HG03575 (cell line): ENCODE data around the gene RBM38.
"Not testable (repeated sequence)": the region's sequence is repeated elsewhere in the genome, so short reads cannot be mapped to it uniquely, and the experiment has no call there.

ENCODE experiments used
- ATAC-seq: cut with Tn5 transposase; IDR thresholded peaks from one replicate; pipeline ENCODE4 v1.9.1; 2021; ENCODE audit not compliant: unreplicated experiment, insufficient number of reproducible peaks, low FRiP score; ENCODE audit errors: extremely low read depth

RBM38 gene

DNA sequence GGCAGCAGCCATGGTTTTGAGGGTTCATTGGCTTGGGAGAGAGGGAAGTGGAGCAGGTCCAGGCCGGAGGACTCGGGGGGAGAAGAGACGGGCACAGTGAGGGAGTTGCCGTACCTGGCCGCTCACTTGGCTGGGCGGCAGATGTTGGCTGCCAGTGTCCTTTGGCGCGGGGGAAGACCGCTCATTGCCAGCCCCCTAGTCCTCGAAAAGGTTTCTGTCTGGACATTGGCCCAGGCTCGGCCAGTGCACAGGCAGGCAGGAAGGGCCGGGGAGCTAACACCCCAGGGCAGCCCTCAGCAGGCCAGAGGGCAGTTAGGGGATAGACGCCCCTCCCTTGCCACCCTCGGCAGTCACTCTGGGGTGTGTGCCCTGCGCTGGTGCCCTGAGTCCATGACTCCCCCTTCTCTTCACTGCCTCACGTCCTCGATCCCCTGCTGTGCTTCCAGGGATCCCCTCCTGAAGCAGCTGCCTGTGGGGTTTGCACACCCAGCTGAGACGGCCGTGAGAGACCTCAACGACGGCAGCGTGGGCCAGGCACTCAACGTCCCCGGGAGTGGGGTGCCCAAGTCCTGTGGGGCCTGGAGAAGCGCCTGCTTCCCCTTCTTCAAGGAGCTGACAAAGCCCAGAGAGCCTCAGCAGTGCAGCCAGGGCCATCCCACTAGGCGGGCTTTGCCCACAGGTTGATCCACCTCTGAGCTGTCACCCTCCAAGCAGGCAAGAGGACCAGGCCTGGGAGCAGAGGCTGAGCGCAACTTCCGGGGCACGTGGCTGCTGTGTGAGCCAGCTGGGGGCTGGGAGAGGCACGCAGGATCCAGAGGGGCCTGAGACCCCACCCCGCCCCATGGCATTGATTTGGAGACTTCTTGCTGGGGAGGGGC lies 20.4 kb downstream of the RBM38 start:
- ATAC-seq, result no peak

DNA sequence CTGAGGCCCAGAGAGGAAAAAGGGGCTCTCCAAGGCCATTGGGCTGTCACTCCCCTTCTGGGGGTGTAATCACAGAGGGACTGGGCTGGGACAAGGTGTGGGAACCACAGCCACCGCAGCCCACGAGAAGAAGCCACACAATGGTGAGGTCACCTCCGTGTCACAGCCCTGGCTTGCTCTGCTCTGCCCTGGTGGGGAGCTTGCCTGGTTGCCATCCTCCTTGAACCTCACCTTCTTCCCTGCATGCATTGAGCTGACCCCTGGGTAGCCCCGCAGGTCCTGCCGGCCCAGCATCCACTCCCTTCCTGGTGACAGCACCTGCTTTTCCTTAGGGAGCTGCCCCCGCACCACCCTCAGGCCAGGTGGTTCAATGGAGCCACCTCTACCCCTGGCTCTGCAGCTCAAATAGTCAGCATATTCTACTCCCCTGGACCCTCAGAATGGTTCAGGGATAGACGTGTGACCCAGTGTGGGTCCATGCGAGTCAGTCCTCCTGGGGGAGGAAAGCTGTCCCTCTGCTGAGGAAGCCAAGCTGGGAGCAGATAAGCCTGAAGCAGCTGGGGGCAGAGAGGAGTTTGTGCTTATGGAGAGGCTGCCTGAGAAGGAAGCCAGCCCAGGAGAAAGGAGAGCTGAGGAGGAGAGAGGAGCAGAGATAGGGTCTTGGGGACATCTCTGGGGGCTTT lies 21.3 kb downstream of the RBM38 start:
- no peak for ATAC-seq

DNA sequence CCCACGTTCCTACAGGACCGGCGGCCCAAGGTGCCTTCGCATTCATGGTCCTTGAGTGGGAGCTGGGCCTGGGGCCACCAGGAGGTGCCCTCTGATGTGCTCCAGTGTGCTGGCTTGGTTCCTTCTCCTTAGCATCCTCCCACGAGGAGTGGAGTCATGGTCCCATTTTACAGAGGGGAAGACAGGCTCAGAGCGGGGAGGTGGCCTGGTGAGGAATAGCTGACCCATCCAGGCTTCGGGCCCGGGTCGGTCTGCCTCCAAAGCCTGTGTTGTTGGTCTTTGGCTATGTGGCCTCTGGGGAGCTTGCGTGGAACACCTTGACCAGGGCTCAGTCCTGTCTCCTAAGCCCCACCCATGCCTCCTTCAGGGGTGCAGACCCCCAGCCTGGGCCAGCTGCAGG lies 22.8 kb downstream of the RBM38 start:
- no peak for ATAC-seq

DNA sequence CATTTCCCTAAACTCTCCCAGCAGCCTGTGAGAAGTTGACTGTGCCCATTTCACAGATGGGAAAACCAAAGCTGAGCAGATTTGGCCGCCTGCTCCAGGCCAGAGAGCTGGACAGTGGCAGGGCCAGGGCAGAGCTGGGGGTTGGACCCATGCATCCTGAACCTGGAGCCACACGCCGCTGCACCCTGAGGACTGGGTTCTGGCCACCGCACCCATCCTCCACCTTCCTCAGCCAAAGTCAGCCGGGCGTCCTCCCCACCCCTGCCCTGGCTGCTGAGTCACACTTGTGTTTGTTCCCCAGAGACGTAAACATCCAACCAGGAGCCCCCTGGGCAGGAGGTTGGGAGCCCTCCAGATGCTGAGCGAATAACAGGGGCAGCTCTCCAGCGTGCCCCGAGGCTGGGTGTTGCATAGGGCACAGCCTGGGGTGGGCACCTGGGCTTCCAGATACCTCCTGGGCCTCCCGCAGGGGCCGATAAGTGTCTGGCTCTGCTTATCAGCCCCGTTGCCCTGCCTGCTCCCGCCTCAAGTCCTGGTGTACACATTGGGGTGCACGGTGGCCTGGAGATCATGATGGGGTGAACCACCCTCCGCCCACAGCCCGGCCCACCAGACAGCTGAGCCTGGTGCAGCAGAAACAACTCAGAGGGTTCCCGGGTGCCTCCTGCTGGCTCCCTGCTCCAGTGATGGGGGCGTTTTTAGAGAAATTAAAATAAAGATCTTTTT lies 23.8 kb downstream of the RBM38 start:
- ATAC-seq, result no peak

DNA sequence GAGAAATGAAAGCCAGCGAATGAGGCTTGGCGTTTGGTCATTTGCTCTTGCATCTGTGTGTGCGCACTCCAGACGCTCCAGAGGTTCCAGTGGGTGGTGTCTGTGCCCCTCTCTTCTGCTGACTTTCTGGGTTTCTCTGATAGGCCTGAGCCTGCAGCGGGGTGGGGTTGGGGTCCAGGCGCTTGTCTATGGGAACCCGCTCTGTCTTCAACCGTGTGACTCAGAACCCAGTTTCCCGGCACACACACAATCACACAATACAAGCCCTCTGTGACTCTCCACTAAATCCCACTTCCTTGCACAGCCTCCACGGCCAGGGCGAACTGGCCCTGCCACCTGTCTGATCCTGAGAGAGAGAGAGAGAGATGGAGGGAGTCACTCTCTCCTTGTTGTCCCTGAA lies 24.6 kb downstream of the RBM38 start:
- ATAC-seq, result no peak

DNA sequence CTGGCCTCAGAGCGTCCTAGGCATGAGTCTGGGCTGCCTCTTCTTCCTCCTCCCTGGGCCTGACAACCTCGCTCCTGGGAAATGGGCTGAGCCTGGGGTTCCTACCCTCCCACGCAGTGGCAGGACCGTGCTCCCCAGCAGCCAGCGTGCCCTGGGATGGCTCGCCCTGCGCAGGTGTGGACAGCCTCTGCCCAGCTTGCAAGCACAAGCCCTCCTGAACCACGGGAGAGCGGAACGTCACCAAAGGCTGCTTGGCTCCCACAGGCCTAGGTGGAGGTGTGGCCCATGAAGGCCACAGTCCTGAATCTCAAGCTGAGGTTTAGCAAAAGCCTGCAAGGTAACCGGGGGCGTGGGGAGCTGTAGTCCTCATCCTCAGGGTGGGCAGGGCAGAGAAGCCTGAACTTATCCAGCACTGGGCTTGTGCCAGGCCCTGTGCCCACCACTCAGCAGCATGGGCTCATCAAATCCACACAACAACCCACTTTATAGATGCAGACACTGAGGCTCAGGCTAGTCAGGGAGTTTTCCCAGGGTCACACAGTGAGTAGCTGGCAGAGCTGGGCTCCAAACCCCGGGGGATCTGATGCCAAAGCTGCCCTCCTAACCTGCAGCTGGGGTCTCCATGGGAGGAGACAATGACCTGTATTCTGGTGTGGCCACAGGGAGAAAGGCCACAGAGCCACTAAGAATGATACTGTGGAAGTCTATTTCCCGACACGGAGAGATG lies 25.3 kb downstream of the RBM38 start:
- ATAC-seq, result no peak

DNA sequence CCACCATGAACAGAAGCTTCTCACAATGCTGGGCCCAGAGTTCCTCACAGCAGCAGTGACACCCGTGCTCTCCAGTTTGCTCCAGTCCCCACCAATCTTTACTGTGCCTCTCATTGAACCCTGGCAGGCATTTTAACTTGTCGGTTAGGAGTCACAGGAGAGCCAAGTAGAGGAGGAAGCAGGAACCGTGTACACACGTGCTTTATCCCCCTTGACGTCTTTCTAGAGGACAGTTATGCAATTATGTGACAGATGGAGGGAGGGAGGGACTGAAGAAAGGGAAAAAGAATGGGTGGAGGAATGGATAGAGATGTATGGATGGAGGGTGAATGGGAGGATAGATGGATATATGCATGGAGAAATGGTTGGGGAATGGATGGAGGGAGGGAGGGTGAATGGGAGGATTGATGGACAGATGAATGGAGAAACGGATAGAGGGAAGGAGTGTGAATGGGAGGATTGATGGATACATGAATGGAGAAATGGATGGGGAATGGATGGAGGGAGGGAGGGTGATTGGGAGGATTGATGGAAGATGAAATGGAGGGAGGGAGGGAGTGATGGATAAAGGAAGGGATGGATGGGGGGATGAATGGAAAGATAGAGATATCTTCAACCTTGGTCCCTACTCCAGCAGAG lies 26.0 kb downstream of the RBM38 start:
- ATAC-seq, result no peak

DNA sequence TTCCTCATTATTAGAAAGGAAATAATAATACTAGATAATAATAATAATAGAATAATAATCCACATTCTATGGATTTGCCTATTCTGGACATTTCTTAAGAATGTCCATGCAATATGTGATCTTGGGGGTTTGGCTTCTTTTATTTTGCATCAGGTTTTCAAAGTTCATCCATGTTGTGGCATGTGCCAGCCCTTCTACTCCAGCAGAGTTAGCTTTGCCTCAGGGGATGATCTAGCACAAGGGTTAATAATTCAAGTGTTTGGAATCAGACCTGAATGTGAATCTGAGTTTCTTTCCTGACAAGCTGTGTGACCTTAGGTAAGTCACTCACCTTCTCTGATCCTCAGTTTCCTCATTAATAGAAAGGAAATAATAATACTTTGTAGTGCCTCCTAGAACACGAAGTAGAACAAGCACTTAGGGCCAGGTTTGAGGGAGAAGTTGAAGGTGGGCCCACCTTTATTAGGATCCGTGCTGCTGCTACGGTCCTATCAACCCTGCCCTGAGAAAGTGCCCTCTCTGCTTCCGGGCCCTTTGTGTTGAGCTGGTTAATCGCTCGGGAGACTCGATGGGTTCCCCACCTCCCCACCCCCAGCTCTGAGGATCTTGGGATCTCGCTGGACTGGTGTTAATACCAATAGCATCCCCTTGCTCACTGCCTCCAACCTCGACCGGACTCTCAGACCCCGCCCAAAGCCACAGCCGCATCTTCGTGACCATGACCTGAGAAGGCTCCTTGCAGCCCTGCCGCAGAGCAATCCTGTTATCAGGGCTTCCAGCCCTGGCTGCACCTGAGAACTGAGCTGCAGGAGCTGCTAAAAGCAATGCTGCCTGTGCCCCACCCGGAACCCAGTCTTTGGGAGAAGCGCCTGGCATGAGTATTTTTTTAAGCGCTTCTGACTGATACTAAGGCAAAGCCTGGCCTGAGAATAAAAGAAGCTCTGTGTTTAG lies 26.9 kb downstream of the RBM38 start:
- no peak for ATAC-seq

DNA sequence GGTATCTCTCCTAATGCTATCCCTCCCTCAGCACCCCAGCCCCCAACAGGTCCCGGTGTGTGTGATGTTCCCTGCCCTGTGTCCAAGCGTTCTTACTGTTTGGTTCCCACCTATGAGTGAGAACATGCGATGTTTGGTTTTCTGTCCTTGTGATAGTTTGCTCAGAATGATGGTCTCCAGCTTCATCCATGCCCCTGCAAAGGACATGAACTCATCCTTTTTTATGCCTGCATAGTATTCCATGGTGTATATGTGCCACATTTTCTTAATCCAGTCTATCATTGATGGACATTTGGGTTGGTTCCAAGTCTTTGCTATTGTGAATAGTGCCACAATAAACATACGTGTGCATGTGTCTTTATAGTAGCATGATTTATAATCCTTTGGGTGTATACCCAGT lies 28.3 kb downstream of the RBM38 start:
- not testable (repeated sequence) for ATAC-seq

DNA sequence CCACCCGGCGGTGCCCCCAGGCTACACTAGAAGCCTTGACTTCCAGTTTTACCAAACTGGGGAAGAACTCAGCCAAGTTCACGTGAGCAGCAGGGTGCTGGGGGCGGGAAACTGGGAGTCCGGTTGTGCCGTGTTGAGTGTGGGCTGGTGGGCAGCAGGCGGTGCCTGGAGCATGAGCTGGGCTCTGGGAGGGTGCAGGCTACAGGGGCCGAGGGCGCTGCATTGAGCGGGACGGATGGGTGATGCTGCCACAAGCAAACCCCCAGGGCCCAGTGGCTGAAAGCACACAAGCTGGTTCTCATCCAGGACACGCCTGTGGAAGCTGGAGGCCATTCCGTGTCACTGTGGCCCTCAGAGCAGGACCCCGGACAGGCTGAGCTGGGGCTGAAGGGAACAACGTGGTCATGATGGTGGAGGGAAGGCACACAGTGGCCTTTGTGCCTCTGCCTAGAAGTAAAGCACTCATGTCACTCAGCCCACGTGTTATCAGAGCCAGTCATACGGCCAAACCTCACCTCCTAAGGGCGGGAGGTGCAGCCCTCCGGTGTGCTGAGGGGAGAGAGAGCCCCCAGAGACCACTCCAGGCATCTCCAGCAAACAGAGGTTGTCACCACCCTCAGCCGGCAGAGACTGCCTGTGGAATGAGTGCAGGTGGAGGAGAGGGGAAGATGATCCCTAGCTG lies 29.5 kb downstream of the RBM38 start:
- ATAC-seq, result no peak

DNA sequence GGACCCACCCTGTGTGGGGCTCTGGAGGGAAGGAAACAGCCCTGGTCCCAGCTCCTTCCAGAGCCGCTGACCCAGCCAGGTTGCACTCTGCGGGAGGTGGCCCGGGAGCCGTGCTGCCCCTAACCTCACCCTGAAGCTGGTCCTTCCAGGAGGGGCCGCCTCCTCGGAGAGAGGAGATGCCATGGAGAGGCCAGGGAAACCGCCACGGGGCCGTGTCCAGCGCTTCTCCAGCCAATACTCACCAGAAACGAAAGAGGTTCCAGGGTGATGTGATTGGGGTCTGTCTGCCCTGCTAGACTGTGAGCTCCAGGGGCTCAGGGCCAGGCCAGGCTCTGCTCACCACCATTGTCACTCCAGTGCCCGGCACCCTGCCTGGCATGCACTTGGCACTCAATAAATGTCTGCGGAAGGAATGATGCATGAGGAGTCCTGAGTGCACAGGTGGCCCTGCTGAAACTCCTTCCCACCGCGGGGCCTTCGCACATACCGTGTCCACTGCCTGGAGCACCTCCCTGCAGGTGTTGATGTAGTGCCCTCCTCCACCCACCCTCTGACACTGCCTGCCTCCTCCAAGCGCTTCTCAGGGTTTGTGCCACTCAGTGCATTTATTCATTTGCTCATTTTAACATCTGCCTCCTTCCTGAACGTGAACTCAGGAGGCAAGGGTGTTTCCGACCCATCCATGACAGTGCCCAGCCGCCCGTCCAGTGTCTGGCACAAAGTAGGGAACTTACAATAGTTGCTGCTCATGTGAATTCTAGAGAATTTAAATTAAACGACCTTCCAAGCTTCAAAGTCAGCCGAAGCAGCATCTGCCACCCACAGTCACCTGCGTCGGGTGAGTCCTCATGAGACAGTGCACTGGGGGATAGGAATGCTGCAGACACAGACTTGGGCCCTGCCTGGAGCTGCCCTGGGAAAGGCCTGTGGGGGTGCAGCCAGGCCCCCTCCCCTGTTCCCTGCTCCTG lies 30.3 kb downstream of the RBM38 start:
- ATAC-seq, result no peak

DNA sequence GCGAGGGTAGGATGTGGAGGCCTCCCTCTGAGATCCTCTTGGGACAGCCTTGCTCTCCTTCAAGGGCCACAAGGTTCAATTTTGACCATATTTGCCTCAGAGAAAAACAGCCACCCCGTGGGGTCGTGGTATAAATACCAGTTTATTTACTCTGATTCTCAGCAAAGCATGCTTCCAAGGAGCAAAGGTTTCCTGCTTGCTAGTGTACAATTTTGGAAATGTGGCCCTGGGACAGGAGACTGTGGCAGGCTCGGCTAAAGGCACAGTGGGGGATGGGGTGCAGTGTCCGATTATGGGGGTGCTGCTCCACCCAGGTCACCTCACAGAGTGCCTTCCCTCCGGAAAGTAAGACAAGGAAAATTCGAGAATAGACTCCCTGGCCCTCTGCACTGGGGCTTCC lies 31.1 kb downstream of the RBM38 start:
- no peak for ATAC-seq

DNA sequence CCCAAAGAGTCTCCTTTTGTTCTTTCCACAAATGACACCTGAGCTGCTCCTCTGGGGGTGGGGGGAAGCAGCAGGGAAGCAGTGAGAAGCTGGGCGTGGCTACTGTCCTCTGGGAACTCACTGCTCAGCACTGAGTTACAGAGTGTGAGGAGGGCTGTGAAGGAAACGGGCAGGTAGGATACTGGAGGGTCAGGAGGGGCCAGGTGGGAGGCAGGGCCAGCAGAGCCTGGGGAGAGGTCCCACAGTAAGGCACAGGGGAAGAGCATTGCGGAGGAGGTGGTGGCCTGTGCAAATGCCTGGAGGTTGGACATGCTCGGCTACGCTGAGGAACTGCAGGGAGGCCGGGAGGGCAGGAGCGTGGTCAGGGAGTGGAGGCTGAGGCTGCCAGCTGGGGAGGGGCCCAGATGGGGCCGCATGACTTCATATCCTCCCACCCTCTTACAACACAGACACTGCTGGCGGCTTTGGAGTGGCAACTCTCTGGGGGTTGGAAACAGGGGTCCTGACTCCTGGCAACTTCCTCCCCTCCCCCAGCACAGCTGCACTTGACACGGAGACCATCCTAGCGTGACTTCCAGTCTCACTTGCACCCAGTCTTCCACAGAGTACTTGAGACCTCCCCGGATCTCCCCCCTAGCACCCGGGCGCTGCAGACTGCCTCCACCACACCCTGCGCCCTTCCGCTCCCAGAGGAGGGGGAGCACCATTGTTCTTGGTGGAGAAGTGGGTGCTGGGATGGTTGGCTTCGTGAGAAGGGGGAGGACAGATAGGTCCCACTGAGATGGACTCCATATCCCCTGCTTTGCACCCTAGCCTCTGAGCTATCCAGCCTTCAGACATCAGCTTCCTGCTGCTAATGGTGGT lies 34.2 kb downstream of the RBM38 start:
- ATAC-seq, result no peak

DNA sequence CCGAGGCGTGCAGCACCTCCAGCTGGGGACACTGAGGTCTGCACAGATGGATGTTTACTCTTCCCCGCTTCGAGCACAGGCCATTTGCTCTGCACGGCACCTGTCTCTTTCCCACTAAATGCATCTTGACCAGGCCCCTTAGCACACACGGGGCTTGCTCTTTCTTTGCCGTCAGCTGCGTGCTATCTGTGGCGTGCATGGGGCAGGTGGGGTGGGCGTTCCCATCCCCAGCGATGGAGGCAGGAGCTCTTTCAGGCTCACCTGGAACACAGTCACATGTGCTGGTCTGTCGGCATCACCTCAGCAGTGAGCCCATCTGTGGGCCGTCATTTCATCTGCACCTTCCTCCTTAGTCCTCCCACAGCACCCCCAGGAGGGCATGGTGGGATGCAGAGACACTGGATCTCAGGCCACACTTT lies 35.1 kb downstream of the RBM38 start:
- ATAC-seq, result no peak

DNA sequence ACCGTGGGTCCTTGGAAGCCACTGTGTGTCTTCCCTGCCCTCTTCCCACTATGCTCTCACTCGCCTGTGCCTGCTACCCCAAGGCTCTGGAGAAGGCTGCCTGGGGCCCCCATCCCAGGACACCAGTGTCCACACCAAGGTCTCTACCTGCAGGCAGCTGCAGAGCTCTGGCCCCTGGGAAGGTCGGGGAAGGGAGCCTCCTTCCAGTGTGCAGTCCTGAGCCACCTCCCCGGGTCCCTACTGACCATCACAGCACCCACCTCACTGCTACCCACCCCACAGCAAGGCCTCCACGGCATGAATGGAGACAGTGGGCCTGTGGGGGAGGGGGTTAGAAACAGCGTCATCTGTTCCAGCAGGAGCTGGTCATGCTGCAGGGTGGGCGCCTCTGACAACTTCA lies 35.6 kb downstream of the RBM38 start:
- ATAC-seq, result no peak
